GM18951 (cell line): Measurements from ENCODE around the gene C1orf105.

ENCODE experiments used
- POLR2A ChIP-seq: IDR thresholded peaks from 4 replicates; pipeline ENCODE4 v1.6.1; 2011; ENCODE audit warnings: mild to moderate bottlenecking; ENCODE audit not compliant: insufficient read length, insufficient read depth; ENCODE audit errors: extremely low read depth
- in situ Hi-C: fragments of 300-500 bp; cut with MboI; formaldehyde crosslinking; loops from one replicate; pipeline ENCODE4 v1.12.0; 2022; ENCODE audit warnings: low sequenced_read_pairs, mixed read lengths, inconsistent platforms; ENCODE audit not compliant: unreplicated experiment

C1orf105 gene

GRCh38 chr1:172466795-172467407 lies 46.4 kb downstream of the C1orf105 start:
- no peak for TF ChIP-seq POLR2A
- in situ Hi-C loops: loop anchor here (10.0 kb wide), 1 partner anchor 248 kb away; no protein-coding TSS in a partner anchor

GRCh38 chr1:172467446-172467845 lies 47.0 kb downstream of the C1orf105 start:
- TF ChIP-seq POLR2A: no peak
- in situ Hi-C loops: loop anchor here (10.0 kb wide), 1 partner anchor 247 kb away; no protein-coding TSS in a partner anchor

- in situ Hi-C loops: loop anchor here (10.0 kb wide), 1 partner anchor 247 kb away; no protein-coding TSS in a partner anchor
- TF ChIP-seq POLR2A: no peak
These were observed 47.8 kb downstream of the C1orf105 start for GRCh38 chr1:172468296-172468695.

GRCh38 chr1:172469717-172470116 lies 49.2 kb downstream of the C1orf105 start:
- in situ Hi-C loops: loop anchor here (10.0 kb wide), 1 partner anchor 245 kb away; no protein-coding TSS in a partner anchor
- no peak for TF ChIP-seq POLR2A

GRCh38 chr1:172470149-172470548 lies 49.7 kb downstream of the C1orf105 start:
- in situ Hi-C loops: no loop called here
- no peak for TF ChIP-seq POLR2A

GRCh38 chr1:172471666-172472065 lies 51.2 kb downstream of the C1orf105 start:
- TF ChIP-seq POLR2A: no peak
- in situ Hi-C loops: no loop called here

GRCh38 chr1:172472495-172472894 lies 52.0 kb downstream of the C1orf105 start:
- in situ Hi-C loops: no loop called here
- TF ChIP-seq POLR2A: no peak

- TF ChIP-seq POLR2A: no peak
- in situ Hi-C loops: no loop called here
These were observed 52.8 kb downstream of the C1orf105 start for GRCh38 chr1:172473302-172473701.

GRCh38 chr1:172473842-172474241 lies 53.4 kb downstream of the C1orf105 start:
- TF ChIP-seq POLR2A: no peak
- in situ Hi-C loops: no loop called here

GRCh38 chr1:172476218-172476811 lies 55.8 kb downstream of the C1orf105 start:
- in situ Hi-C loops: no loop called here
- no peak for TF ChIP-seq POLR2A

- in situ Hi-C loops: no loop called here
- no peak for TF ChIP-seq POLR2A
These were observed 56.7 kb downstream of the C1orf105 start for GRCh38 chr1:172477216-172477615.

- in situ Hi-C loops: no loop called here
These were observed 57.3 kb downstream of the C1orf105 start for GRCh38 chr1:172477741-172478140.

GRCh38 chr1:172478485-172478884 lies 58.0 kb downstream of the C1orf105 start:
- in situ Hi-C loops: no loop called here
- TF ChIP-seq POLR2A: no peak

More at GRCh38 chr1:172477741-172478140, 57.3 kb downstream of the C1orf105 start:
- TF ChIP-seq POLR2A: no peak

- TF ChIP-seq POLR2A: no peak
- in situ Hi-C loops: no loop called here
These were observed 59.9 kb downstream of the C1orf105 start for GRCh38 chr1:172480431-172480830.

- in situ Hi-C loops: no loop called here
- no peak for TF ChIP-seq POLR2A
These were observed 61.6 kb downstream of the C1orf105 start for GRCh38 chr1:172482044-172482443.

- in situ Hi-C loops: no loop called here
- no peak for TF ChIP-seq POLR2A
These were observed 63.0 kb downstream of the C1orf105 start for GRCh38 chr1:172483448-172483847.
